Islet precursor cell (in vitro differentiated cells): ENCODE results near the gene SMAP2.
"Not testable (repeated sequence)": the region's sequence is repeated elsewhere in the genome, so short reads cannot be mapped to it uniquely, and the experiment has no call there.

ENCODE experiments used
- DNase-seq: peaks from one replicate; pipeline ENCODE4 v3.0.0-alpha.2; 2018

The SMAP2 gene

DNA sequence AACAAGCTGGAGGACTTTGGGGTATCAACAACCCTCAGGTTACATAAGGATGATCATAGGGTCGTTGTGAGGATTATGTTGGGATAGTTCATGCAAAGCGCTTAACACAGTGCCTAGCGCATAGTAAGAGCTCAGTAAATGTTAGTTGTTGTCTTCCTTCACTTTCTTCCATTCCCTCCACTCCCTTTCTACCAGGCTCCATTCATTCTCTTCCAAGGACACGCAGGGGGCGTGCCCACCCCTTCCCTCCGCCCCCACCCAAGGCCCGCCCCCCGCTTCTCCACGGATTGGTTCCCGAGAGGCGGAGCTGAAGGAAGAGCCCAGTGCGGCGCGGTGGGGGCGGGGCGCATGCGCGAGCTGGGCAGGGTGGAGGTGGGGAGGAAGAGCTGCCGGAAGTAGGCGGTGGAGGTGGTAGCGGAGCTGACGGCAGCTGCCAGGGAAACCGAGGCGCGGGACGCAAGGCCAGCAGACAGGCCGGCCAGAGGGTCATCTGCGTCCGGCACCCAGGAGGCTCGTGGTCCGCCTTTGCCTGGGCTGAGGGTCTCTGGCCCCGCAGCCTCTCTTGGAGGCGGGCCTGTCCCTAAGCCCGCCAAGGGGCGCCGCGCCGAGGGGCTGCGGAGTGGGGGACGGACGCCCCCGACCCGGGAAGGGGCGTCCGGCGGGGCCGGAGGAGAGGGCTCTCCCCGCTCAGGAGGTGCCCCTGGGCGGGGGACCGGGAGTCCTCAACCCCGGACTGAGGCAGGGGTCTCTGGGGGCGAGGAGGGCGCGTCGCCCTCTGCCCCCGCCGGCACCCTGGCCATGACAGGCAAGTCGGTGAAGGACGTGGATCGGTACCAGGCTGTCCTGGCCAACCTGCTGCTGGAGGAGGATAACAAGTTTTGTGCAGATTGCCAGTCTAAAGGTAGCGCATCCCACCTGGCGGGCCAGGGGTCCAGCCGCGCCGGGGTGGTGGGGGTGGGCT is at the start of gene SMAP2:
Gene SMAP2, plus strand, starts transcription at position 405 of the 961 bp plus-strand sequence. Its CDS starts 394 bp downstream, at position 799.
- DNase-seq, result peak; percentile 99

DNA sequence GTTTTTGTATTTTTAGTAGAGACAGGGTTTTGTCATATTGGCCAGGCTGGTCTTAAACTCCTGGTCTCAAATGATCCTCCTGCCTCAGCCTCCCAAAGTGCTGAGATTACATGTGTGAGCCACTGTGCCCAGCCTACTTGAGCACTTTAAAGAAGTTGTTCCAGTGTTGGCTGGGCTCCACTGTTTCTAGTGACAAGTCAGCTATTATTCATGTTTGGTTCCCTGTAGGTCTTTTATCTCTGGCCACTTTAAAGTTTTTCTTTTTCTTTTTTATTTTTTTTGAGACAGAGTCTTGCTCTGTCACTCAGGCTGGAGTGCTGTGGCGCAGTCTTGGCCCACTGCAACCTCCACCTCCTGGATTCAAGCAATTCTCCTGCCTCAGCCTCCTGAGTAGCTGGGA is 42.1 kb upstream of the SMAP2 start:
- not testable (repeated sequence) for DNase-seq

DNA sequence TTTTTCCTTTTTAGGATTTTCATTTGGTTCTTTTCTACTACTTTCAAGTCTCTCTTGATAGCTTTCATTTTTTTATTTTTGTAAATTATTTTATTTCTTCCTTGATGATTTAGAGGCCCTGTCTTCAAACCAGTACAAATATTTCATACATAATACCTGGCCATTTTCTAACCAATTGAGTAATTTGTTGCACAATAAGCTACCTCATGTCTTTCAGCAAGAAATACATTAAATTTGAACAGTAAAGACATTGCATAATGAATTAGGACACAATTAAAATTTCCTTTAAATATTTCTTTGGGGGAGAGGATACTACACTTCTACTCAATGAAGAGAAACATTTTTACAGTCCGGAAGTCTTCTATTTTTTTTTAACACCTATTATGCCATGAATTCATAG is 40.8 kb upstream of the SMAP2 start:
- no peak for DNase-seq

DNA sequence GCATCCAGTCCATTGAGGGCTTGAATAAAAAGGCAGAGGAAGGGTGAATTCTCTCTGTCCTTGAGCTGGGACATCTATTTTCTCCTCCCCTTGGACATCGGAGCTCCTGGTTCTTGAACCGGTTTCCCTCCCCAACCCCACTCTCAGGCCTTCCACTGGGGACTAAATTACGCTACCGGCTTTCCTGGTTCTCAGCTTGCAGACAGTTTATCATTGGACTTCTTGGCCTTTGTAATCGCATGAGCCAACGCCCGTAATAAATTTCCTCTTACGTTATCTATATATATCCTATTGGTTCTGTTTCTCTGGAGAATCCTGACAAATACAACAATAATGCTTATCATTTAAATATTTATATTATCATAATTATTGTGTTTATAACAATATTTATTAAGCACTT is 36.1 kb upstream of the SMAP2 start:
- DNase-seq, result no peak

DNA sequence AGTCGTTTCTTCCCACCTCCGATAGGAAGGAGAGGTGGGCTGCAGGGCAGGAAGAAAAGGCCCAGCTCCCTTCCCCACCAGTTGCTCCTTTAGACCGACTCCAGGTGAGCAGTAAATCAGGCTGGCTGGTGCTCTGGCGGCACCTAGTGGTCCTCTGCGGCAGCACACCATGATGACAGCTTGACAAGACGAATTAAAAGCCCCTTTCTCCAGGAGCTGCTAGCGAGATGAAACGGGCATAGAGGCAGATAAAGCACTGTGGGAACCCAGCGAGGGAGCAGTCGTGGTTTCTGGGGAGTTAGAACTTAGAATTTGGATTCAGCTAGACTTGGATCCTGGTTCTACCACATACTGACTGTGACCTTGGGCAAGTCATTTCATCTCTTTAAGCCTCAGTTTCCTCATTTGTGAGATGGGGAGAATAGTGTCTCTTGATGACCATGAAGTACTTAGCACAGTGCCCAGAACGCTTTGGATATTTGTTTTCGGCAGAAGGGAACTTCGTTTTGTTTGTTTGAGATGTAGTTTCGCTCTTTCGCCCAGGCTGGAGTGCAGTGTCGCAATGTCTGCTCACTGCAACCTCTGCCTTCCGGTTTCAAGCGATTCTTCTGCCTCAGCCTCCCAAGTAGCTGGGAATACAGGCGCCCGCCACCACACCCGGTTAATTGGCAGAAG is 34.6 kb upstream of the SMAP2 start:
- peak; percentile 96 for DNase-seq

DNA sequence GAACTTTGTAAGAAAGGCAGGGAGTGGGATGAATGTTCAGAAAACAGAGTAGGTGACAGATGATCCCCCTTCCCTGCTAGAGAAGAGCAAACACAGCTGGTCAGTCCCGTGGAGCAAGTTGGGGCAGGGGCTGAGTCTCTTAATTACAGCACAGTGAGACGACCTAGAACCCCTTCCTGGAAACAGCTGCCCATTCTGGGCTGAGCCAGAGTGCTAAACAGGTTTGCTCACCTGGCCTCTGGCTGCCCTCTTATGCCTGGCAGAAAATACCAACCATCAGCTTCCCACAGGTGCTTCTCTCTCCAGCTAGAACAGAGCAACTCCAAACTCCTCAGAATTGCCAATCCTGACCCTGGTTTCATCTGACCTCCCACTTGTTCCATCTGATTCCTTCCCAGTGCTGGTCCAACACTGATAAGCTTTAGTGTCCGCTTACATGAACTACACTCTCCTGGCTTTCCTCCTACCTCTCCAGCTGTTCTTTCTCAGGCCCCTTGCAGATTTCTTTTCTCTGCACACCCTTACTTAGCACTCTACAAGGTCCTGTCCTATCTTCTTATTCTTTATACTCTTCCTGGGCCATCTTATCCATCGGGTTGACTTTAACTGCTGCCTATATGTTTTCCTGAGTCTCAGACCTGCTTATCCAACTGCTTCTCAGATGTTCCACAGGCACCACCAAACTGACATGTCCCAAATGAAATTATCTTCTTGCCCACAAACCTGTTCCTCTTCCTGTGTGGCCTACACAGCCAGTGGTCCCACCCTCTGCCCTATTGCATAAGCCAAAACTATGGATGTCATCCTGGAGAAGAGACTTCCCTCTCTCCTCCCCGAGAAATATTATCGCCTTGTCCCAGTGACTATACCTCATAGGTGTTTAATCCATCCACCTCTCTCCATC is 33.9 kb upstream of the SMAP2 start:
- no peak for DNase-seq

DNA sequence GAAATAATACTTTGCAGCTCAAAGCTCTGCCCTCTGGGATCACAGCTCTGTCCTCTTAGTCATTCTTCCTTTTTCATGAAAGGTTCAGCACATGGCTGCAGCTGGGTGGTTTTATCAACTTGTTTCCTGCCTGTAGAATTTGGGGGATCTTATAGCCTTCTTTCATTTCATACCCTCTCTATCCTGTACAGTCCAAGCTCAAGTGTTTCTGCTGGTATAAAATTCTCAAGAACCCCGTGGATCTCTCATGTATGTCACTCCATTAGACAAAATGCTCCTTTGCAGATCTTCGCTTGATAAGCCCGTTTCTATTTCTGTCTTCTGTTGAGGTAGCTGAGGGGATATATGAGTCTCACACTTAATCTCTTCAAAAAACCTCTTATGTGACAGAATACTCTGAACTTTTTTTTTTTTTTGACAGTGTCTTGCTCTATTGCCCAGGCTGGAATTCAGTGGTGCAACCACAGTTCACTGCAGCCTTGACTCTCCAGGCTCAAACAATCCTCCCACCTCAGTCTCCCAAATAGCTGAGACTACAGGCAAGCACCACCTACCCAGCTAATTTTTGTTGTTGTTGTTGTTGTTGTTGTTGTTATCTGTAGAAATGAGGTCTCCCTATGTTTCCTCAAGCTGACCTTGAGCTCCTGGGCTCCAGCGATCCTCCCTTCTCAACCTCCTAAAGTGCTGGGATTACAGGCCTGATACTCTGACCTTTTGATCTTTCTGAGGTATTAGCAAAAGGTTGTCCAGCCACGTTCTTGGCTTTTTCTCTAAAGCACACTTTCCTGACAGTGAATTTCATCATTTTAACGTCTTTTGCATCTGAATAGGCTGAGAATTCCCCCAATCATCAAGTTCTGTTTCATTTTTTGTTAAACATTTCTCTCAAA is 31.8 kb upstream of the SMAP2 start:
- DNase-seq, result no peak

DNA sequence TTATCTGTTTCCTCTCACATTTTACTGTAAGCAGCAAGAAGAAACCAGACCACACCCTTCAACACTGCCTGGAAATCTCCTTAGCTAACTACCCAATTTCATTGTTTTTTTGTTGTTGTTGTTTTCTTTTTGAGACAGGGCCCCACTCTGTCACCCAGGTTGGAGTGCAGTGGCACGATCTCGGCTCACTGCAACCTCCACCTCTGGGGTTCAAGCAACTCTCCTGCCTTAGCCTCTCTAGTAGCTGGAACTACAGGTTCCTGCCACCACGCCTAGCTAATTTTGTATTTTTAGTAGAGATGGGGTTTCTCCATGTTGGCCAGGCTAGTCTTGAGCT is 31.2 kb upstream of the SMAP2 start:
- not testable (repeated sequence) for DNase-seq

DNA sequence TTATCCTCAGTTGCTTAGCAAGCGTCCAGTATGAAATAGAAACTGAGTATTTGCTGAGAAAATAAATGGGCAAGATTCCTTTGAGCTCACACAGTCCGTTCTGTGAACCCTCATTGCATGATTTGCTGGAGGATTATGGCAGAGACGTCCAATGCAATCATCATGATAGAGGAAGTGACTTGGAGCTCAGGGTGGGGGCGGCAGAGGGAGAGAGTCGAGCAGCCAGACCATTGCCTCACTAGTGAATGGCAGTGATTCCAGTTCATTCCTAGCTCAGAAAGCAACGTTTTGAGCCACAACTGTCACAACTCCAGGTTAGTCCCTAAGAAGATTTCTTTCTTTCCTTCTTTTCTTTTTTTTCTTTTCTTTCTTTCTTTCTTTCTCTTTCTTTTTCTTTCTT is 28.9 kb upstream of the SMAP2 start:
- DNase-seq, result no peak

DNA sequence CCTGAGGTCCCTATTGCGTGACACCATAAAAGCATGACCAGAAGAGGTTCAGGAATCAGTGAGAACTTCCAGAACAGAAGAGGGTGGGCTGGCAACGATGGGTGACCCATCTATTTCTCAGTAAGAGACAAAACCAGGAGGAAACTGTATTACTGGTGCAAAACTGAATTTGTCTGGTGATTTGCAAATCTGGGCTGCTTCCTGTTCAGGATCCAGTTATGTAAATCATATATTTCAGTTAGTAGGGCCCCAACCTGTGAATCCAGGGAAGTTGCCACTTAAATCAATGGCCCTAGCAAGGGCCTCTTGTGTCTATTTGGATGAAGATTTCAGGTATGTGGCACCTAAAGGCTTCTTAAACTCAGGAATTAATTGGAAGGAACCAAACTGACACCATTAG is 23.1 kb upstream of the SMAP2 start:
- no peak for DNase-seq

DNA sequence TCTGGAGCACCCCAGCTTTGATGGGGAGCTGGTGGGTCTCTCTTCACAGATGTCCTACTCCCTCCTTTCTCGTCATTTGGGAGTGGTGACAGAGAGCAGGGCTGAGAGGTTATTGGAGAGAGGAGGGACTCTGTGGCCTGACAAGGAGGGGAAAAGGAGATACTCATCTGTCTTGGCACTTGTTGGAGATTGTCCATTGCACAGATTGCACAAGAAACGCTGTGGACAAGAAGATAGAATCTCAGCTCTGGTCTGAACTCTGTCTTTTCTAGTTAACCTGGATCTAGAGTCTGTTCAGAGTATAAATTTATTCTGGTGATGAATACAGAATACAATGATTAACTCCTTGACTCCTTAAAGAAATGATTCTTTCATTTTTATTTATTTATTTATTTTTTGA is 22.4 kb upstream of the SMAP2 start:
- DNase-seq, result no peak

DNA sequence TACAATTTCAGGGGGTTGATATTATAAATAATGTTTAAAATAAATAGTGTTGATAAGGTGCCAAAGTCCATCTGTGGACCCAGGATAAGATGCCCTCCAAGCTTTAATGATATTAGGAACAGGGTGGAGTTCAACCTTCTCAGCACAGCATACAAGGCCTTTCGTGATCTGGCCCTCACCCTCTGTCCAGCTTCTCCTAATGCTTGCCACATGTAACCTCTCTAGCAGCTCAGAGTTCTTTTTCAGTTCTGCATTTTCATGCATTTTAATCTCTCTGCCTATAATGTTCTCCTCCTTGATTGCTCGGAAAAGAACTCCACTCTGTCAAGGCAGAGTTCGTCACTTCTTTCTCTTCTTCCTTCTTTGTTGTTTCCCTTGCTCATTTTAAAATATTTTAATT is 21.4 kb upstream of the SMAP2 start:
- no peak for DNase-seq

DNA sequence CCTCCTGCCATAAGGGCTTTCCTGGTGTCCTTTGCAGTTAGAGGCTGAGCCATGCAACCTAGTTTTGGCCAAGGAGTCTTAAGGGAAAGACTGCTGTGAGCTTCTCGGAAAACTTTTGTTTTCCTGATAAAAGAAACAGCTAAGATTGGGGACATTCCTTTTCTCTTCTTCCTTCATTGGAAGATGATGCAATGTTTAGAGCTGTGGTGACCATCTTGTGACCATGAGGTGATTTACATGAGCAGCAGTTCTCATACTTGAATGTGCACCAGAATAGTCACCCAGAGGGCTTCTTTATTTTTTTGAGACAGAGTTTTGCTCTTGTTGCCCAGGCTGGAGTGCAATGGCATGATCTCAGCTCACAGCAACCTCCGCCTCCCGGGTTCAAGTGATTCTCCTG is 20.4 kb upstream of the SMAP2 start:
- DNase-seq, result no peak

DNA sequence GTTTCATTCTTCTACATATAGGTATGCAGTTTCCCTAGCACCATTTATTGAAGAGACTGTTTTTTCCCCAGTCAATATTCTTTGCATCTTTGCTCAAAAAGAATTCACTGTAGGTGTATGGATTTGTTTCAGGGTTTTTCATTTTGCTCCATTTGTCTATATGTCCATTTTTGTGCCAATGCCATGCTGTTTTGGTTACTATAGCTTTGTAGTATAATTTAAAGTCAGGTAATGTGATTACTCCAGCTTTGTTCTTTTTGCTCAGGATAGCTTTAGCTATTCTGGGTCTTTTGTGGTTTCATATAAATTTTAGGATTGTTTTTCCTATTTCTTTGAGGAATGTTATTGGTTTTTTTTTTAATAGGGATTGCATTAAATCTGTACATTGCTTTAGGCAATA is 15.9 kb upstream of the SMAP2 start:
- DNase-seq, result no peak

DNA sequence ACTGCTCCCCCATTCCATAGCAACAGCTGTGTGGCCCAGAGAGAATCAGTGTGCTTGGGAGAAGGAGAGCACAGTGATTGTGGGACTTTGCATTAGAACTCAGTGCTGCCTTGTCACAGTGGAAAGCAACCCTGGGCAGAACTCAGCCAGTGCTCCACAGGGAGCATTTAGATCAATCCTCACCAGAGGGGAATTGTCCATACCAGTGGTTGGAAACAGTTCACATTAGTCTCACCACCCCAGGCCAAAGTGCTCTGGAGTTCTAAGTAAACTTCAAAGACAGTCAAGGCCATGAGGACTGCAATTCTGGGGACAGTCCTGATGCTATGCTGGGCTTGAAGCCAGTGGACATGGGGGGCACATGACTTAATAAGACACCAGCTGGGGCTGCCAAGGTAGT is 12.9 kb upstream of the SMAP2 start:
- no peak for DNase-seq

DNA sequence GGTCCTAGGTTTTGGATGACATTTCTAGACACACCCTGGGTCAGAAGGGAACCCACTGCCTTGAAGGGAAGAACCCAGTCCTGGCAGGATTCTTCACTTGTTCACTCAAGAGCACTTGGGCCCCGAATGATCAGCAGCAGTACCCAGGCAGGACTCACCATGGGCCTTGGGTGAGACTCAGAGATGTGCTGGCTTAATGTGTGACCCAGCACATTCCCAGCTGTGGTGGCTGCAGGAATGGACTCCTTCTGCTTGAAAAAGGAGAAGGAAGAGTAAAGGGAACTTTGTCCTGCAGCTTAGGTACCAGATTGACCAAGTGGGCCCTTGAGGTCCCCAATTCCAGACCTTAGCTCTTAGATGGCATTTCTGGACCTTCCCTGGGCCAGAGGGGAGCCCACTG is 12.3 kb upstream of the SMAP2 start:
- no peak for DNase-seq

DNA sequence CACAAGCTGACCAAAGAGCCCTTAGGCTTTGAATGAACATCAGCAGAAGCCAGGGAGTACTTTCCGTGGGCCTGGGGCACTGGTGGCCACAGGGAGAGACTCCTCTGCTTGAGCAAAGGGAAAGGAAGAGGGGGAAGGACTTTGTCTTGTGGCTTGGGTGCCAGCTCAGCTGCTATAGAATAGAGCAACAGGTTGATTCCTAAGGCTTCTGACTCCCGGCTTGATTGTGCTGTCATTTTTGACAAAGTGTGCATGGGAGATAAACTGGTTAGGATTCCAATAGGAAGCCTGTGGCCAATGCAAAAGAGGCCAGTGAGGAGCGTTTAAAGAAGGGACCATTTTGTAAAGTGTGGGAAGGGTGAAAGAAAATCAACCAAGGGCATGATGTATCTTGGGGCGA is 11.9 kb upstream of the SMAP2 start:
- DNase-seq, result no peak

DNA sequence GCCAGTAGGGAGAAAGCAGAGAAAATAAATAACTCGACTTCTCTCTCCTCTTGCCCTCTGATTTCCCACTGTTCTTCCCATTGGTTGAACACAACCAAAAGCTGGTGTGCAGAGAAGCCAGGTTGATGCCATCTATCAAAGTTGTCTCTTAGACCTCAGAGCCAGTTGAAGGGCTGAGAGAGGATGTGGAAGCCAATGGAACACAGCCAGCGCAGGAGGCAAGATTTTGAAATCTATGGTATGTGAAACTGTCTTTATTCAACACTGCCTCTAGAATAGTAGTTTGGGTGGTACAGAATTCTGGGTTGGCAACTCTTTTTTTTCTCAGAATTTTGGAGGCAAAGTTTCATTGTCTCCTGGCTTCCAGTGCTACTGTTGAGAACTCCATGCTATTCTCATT is 11.3 kb upstream of the SMAP2 start:
- no peak for DNase-seq

DNA sequence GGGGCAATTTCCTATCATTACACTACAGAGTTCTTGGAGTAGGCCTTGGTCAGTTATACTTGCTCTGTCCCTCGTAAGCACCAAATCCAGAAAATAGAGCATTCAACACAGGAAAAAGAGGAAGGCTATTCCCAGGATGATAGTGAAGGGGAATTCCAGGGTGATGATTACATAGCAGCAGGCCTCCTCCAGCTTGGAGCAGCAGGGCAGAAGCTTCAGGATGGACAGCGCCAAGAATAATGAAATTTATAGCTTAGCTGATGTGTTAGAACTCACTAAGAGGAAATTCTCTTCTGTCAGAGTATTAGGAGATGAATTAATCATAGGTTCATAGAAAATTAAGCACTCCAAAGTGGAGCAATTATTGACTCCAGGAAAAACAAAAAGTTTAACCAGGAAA is 10.8 kb upstream of the SMAP2 start:
- no peak for DNase-seq

DNA sequence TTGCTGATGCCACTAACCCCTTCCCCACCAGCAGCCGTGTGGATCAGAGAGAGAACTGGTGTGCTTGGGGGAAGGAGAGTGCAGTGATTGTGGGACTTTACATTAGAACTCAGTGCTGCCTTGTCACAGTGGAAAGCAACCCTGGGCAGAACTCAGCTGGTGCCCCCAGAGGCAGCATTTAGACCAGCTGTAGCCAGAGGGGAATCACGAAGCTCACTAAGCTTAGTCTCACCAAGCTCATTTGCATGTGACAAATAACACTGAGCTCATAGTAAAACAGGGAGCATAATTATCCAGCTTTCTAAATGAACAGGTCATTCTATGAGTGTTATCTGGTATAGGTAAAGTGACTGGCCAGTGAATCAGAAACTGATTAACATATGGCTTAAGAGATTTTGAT is 9.8 kb upstream of the SMAP2 start:
- DNase-seq, result no peak

DNA sequence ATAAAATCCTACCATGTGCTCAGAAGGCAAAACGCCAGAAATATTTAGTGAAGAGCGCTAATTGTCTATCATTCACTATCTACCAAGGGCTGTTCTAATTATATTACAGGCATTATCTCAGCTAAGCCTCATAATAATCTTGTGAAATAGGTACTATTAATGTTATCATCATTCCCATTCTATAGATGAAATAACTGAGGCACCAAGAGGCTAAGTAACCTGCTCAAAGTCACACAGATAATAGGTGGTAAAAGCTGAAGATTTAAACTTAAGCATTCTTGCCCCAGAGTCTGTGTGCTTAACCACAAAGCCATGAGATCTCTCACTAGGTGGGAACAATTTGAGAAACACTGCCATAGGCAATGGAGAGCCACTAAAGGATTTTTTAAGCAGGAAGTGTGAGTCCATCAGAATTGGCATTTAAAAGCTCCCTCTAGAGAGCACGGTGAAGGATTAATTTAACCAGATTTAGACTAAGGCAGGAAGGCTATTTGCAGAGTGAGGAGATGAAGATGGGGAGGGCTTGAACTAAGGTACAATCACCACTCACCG is 1.7 kb upstream of the SMAP2 start:
- no peak for DNase-seq
